ENCODE measurements around the gene TRAM2. TPM values are rescaled to one million over a fixed set of nuclear protein-coding genes. Genes with fewer than 3 reads are reported as not detected.
"Not testable (repeated sequence)": the region's sequence is repeated elsewhere in the genome, so short reads cannot be mapped to it uniquely, and the experiment has no call there.

The TRAM2 gene
- total and polyA plus RNA-seq, 2 of the 13 experiments (the other 11 are each of a cell fraction or from before 2014, with no cell fraction given) = 49.1 to 72.5 TPM

- 93% methylated on average over 4 of the region's 4 CpGs for WGBS (ENCODE audit: low lambda C conversion rate)
- Histone ChIP-seq H3K36me3 (replicated peaks in 1 of 2; ENCODE audit: control insufficient read depth in 1 of 2, insufficient read depth in 2 of 2, low read length in 2 of 2) (no peaks in the 10 kb centered on the region), H3K4me2 (ENCODE audit: low read depth, low read length) (no peak overlapping the region), H3K4me1 (ENCODE audit: insufficient read depth, low read length) (no peaks in the 10 kb centered on the region), H4K20me1 (ENCODE audit: insufficient read depth, low read length) (no peaks in the 10 kb centered on the region), H2AFZ (ENCODE audit: low read length) (no peak overlapping the region), H3K27me3 (ENCODE audit: control insufficient read depth in 1 of 2, insufficient read depth in 2 of 2, low read length in 2 of 2) (no peaks in the 10 kb centered on the region), H3K4me3 (replicated peaks in 1 of 3; ENCODE audit: insufficient read depth in 1 of 3, low read depth in 2 of 3, low read length in 3 of 3) (no peak overlapping the region), H3K79me2 (ENCODE audit: insufficient read depth, low read length) (no peaks in the 10 kb centered on the region), H3K9me3 (ENCODE audit: low read length) (no peaks in the 10 kb centered on the region), H3K27ac (ENCODE audit: extremely low read length, insufficient read depth, low read length) (no peak overlapping the region), H3K9ac (ENCODE audit: insufficient read depth, low read depth, low read length) (no peak overlapping the region)
- no TSS peak for BruUV-seq (replicated peaks)
- DNase-seq (ENCODE audit: low spot score) (no peak), FAIRE-seq (no peak), ATAC-seq (no peak)
- in situ Hi-C loops (cut with HindIII; ENCODE audit: extremely low pct_ligation_motif_present, low pct_unique_long_range_greater_than_20kb) = no loop called here
- CTCF ChIA-PET (ENCODE audit: low intra/inter-chr PET ratio, low total read pairs) = no interaction called here
- POLR2A ChIA-PET = no interaction called here
- TF ChIP-seq BRF2 (CRISPR knock-in tag; IDR thresholded peaks at IDR 0.05) = no peak
- TF ChIP-seq KLF12 (CRISPR knock-in tag; IDR thresholded peaks at IDR 0.05; ENCODE audit: borderline replicate concordance) = no peak
- TF ChIP-seq MEIS1 (CRISPR knock-in tag; IDR thresholded peaks at IDR 0.05; ENCODE audit: borderline replicate concordance) = no peak
- TF ChIP-seq ONECUT2 (CRISPR knock-in tag; IDR thresholded peaks at IDR 0.05) = no peak
- TF ChIP-seq HNRNPK (IDR thresholded peaks at IDR 0.05; ENCODE audit: low read depth, low read length, poor library complexity, severe bottlenecking) = no peak
- TF ChIP-seq TP53 (CRISPR knock-in tag; conservative IDR thresholded peaks at IDR 0.05) = no peak
- no peak for TF ChIP-seq GATA4 (IDR thresholded peaks at IDR 0.05; ENCODE audit: borderline replicate concordance, low read depth)
- no peak for TF ChIP-seq BRCA1 (CRISPR knock-in tag; IDR thresholded peaks at IDR 0.05)
- TF ChIP-seq ZNF260 (CRISPR knock-in tag; IDR thresholded peaks at IDR 0.05; ENCODE audit: borderline replicate concordance, low read depth) = no peak
- no peak for TF ChIP-seq NR2F6 (IDR thresholded peaks at IDR 0.05)
- TF ChIP-seq NR2F6 (CRISPR knock-in tag; IDR thresholded peaks at IDR 0.05) = no peak
- no peak for TF ChIP-seq ZBTB39 (CRISPR knock-in tag; IDR thresholded peaks at IDR 0.05)
- TF ChIP-seq SCMH1 (CRISPR knock-in tag; IDR thresholded peaks at IDR 0.05; ENCODE audit: borderline replicate concordance) = no peak
- TF ChIP-seq ZNF749 (CRISPR knock-in tag; IDR thresholded peaks at IDR 0.05; ENCODE audit: borderline replicate concordance) = no peak
- no peak for TF ChIP-seq CHCHD3 (CRISPR knock-in tag; IDR thresholded peaks at IDR 0.05)
- no peak for TF ChIP-seq HDAC2 (CRISPR knock-in tag; IDR thresholded peaks at IDR 0.05)
- TF ChIP-seq HIVEP1 (CRISPR knock-in tag; IDR thresholded peaks at IDR 0.05) = no peak
- intact Hi-C loops (cut with micrococcal nuclease; ENCODE audit: unreplicated experiment) = no loop called here
Measured at GRCh38 chr6:52474173-52474572, 102.7 kb downstream of the TRAM2 start.

GRCh38 chr6:52461194-52461593 is 115.7 kb downstream of the TRAM2 start:
- H3K9me3 ChIP-seq (ENCODE audit: low read length); DNase-seq (ENCODE audit: low spot score); POLR2A ChIA-PET; H2AFZ ChIP-seq (ENCODE audit: low read length); intact Hi-C loops (cut with micrococcal nuclease; ENCODE audit: unreplicated experiment); CTCF ChIA-PET (ENCODE audit: low intra/inter-chr PET ratio, low total read pairs); BruUV-seq (replicated peaks); in situ Hi-C loops (cut with HindIII; ENCODE audit: extremely low pct_ligation_motif_present, low pct_unique_long_range_greater_than_20kb); H3K79me2 ChIP-seq (ENCODE audit: insufficient read depth, low read length); H3K4me3 ChIP-seq (replicated peaks in 1 of 3; ENCODE audit: insufficient read depth in 1 of 3, low read depth in 2 of 3, low read length in 3 of 3); H3K27ac ChIP-seq (ENCODE audit: extremely low read length, insufficient read depth, low read length); H3K4me1 ChIP-seq (ENCODE audit: insufficient read depth, low read length); H3K36me3 ChIP-seq (replicated peaks in 1 of 2; ENCODE audit: control insufficient read depth in 1 of 2, insufficient read depth in 2 of 2, low read length in 2 of 2); ATAC-seq; FAIRE-seq; H3K27me3 ChIP-seq (ENCODE audit: control insufficient read depth in 1 of 2, insufficient read depth in 2 of 2, low read length in 2 of 2); H3K4me2 ChIP-seq (ENCODE audit: low read depth, low read length); H3K9ac ChIP-seq (ENCODE audit: insufficient read depth, low read depth, low read length); H4K20me1 ChIP-seq (ENCODE audit: insufficient read depth, low read length): not testable (repeated sequence)
- 51% methylated on average over 2 of the region's 2 CpGs for WGBS (ENCODE audit: low lambda C conversion rate)

All from HepG2 (cell line).